ENCODE data around the gene AK1.
"Not testable (repeated sequence)": the region's sequence is repeated elsewhere in the genome, so short reads cannot be mapped to it uniquely, and the experiment has no call there.

AK1 gene

GRCh38 chr9:127871531-127871930 is 5.9 kb downstream of the AK1 start:
- DNase-seq (ENCODE audit: low read depth) = no peak
- H3K4me3 ChIP-seq (ENCODE audit: low read depth, low read length) = no peak overlapping the region

DNA sequence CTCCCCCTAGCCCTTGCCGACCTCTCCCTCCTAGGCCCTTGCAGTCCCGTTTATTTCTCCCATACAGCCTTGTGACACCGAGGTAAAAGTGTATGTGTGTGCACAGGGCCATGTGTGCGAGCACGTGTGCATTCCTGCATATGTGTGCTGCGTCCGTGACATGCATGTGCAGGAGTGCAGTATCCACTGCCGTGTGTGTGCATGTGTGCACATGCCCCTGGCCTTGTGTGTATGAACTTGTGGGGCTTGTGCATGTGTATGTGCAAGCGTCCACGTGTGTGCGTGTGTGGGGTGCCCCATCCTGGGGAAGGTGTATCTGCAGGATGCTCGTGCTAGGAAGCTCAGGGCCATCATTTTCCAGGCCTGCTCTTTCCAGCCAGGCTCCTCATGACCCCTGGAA is 6.6 kb downstream of the AK1 start:
- no peak for DNase-seq (ENCODE audit: low read depth)
- no peak overlapping the region for H3K4me3 ChIP-seq (ENCODE audit: low read depth, low read length)

DNA sequence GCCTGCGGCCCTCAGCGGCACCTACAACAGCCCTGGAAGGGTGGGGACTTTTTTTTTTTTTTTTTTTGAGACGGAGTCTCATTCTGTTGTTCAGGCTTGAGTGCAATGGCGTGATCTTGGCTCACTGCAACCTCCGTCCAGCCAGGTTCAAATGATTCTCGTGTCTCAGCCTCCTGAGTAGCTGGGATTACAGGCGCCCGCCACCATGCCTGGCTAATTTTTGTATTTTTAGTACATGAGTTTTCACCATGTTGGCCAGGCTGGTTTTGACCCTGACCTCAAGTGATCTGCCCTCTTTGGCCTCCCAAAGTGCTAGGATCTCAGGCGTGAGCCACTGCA is 7.4 kb downstream of the AK1 start:
- DNase-seq (ENCODE audit: low read depth); H3K4me3 ChIP-seq (ENCODE audit: low read depth, low read length): not testable (repeated sequence)

GRCh38 chr9:127869310-127870152 is 7.9 kb downstream of the AK1 start:
- DNase-seq (ENCODE audit: low read depth) = no peak
- no peak overlapping the region for H3K4me3 ChIP-seq (ENCODE audit: low read depth, low read length)

- H3K4me3 ChIP-seq (ENCODE audit: low read depth, low read length) = no peak overlapping the region
- no peak for DNase-seq (ENCODE audit: low read depth)
Observed at GRCh38 chr9:127868278-127868902, 9.1 kb downstream of the AK1 start.

DNA sequence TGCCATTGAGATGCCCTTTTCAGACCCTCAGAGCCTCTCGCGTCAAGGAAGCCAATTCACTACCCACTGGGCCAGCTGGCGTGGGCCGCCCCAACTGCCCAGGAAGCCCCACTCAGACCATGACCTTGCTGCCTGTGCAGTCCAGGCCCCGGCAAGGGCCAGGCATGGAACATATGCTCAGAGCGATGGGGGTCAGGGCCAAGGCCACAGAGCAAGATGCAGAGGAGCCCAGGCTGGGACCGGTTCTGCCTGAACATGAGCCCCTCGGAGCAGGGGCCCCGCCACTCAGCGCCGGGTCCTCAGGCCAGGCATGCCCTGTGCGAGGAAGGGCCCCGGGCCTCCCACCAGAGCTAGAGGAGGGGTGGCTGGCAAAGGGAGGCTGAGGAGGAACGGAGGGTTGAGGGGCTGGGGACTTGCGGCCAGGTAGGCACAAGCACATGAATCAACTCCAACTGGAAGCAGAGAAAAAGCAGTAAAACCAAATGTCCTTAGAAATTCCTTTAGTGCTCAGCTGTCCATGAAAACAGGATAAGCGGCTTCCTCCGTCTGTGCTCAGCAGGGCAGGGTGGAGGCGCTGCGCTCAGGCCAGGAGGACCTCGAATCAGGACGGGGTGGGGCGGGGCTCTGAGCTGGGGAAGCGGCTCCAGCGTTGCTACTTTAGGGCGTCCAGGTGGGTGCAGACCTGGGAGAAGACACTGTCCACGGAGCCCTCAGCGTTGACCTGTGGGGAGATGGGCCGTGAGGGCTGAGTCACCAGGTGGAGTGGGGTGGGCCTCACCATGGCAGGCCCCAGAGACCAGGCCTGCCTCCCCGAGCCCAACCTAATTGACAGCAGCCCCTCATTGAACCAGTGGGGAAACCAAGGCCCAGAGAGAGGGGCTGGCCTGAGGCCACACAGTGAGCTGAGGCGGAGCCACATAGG is 9.9 kb downstream of the AK1 start:
- H3K4me3 ChIP-seq (ENCODE audit: low read depth, low read length) = no peak overlapping the region
- DNase-seq (ENCODE audit: low read depth) = no peak

GRCh38 chr9:127866535-127866934 is 10.9 kb downstream of the AK1 start:
- DNase-seq (ENCODE audit: low read depth) = no peak
- H3K4me3 ChIP-seq (ENCODE audit: low read depth, low read length) = no peak overlapping the region

DNA sequence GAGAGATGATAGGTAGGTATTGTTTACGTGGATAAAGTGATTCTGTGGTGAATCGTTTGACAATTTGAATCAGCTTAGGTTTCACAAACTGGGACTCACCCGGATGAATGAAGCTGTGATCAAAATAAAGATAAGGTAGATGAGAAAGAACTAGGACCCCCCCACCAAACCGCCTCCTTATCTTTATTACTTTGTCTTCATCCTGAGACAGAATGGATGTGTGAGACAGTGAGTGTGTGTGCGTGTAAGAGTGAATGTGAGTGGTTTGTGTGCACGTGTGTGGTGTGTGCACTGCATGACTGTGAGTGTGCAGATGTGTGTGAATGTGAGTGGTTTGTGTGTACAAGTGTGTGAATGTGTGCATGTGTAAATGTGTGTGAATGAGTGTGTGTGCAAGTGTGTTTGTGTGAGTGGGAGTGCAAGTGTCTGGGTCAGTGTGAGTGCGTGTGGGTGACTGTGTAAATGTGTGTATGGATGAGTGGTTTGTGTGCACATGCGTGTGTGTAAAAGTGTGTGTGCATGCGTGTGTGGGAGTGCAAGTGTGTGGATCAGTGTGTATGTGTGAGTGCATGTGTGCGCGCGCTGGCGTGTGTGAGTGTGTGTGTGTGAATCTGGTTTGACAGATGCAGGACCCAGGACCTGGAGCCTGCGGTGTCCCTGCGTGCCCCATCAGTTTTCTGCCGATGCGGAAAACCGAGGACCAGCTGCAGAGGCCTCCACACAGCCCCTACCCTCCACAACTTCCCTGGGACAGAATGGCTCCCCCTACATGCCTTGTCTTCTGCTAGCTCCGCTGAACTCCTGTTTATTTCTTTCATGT is 11.6 kb downstream of the AK1 start:
- no peak for DNase-seq (ENCODE audit: low read depth)
- no peak overlapping the region for H3K4me3 ChIP-seq (ENCODE audit: low read depth, low read length)

GRCh38 chr9:127863191-127863621 is 14.3 kb downstream of the AK1 start:
- DNase-seq (ENCODE audit: low read depth) = no peak
- no peak overlapping the region for H3K4me3 ChIP-seq (ENCODE audit: low read depth, low read length)

DNA sequence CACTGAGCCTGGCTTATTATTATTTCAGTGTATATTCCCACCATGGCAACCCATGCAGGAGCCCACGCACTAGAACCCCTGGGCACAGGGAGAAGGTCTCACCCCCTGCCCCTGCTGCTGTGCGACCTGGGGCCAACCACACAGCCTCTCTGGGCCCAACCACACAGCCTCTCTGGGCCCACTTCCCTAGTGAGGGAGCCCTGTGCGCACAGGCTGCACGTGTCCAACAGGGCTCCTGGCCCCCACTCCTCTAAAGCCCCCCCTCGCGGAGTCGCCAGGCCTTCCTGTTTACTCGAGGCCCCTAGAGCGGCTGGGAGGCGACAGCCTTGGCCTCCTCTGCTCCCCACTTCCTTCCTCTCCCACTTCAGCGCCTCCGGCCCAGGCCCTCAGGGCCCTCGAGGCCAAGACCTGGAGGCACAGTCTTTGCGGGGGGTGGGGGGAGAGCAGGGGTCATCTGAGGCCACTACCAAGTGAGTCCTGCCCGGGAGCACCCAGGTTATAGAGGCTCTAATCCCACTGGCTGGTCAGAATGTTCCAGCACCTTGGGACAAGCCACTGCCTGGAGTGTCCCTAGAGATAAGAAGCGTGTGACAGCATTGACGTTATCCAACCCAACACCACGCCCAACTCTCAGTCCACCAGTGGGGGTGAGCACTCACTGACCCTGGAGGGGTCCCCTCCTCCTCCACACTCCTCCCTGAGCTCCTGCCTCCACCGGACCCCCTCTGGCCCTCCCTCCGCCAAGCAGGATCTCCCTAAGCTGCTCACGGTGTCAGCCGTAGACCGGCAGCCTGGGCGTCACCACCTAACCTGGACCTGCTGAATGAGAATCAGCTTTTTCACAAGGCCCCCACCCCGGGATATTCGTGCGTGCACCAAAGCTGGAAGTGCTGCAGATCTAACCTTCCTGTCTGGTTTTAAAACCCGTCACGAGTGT is 15.1 kb downstream of the AK1 start:
- no peak overlapping the region for H3K4me3 ChIP-seq (ENCODE audit: low read depth, low read length)
- no peak for DNase-seq (ENCODE audit: low read depth)

- no peak overlapping the region for H3K4me3 ChIP-seq (ENCODE audit: low read depth, low read length)
- DNase-seq (ENCODE audit: low read depth) = no peak
Observed at GRCh38 chr9:127860779-127861178, 16.7 kb downstream of the AK1 start.

DNA sequence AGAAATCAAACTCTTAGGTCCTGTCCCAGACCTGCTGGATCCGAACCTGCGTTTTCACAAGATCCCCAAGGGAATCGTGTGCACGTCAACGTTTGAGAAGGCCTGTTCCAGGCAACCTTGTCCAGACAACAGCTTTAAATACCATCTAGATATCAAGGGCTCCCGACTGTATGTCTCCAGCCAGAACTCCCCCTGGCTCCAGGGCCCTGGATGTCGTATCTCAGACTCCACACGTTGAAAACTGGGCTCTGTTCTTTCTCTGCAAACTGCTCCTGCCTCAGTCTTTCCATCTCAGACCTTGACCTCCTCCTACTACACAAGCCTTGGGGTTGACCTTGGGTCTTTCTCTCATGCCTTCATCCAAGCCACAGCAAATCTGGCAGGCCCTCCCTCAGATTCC is 17.2 kb downstream of the AK1 start:
- DNase-seq (ENCODE audit: low read depth) = no peak
- H3K4me3 ChIP-seq (ENCODE audit: low read depth, low read length) = no peak overlapping the region

GRCh38 chr9:127858041-127858512 is 19.4 kb downstream of the AK1 start:
- no peak overlapping the region for H3K4me3 ChIP-seq (ENCODE audit: low read depth, low read length)
- DNase-seq (ENCODE audit: low read depth) = no peak

DNA sequence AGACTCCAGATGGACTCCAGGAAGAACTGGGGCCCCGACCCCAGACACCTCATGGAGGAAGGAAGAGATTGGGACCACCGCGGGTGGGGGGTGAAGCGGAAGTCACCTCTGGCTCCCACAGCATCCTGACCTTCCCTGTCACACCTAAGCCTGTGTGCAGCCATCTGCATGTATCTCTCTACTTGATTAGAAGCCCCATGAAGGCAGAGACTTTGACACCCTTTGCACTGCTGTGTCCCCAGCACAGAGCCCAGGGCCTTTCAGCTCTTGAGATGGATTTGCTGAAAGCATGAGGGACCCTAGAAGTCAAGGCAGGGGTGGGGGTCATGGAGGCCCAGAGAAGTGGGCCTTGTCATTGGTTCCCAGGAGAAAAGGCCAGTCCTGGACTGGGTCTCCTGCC is 20.2 kb downstream of the AK1 start:
- no peak overlapping the region for H3K4me3 ChIP-seq (ENCODE audit: low read depth, low read length)
- no peak for DNase-seq (ENCODE audit: low read depth)

DNA sequence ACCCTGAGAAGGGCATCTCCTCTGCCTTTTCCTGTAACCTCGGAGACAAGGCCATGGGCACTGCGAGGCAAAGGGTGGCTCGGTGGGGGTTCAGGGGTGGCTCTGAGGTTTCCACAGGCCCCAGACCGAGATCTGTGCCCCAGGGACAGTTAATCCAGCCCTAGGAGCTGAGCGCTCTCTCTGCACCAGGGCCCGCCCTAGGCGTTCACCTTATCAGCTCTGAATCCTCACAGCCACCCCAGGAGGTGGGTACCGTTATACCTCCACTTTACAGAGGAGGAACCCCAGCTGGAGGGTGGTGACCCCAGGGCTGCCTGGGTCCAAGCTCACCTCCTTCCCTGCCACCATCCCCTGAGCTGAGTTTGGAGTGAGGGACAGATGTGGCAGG is 20.8 kb downstream of the AK1 start:
- H3K4me3 ChIP-seq (ENCODE audit: low read depth, low read length) = no peak overlapping the region
- no peak for DNase-seq (ENCODE audit: low read depth)

- no peak for DNase-seq (ENCODE audit: low read depth)
- H3K4me3 ChIP-seq (ENCODE audit: low read depth, low read length) = no peak overlapping the region
Observed at GRCh38 chr9:127856094-127856728, 21.3 kb downstream of the AK1 start.

- H3K4me3 ChIP-seq (ENCODE audit: low read depth, low read length) = no peak overlapping the region
- DNase-seq (ENCODE audit: low read depth) = no peak
Observed at GRCh38 chr9:127855522-127855921, 22.0 kb downstream of the AK1 start.

- H3K4me3 ChIP-seq (ENCODE audit: low read depth, low read length) = no peak overlapping the region
- DNase-seq (ENCODE audit: low read depth) = no peak
Observed at GRCh38 chr9:127854960-127855359, 22.5 kb downstream of the AK1 start.

Measured in skeletal muscle cell (primary cell).